GM19463 (cell line): ENCODE results near the gene MED13.
"Not testable (repeated sequence)": the region's sequence is repeated elsewhere in the genome, so short reads cannot be mapped to it uniquely, and the experiment has no call there.

Source experiments
- ATAC-seq: cut with Tn5 transposase; IDR thresholded peaks from one replicate; pipeline ENCODE4 v1.9.1; 2021; ENCODE audit warnings: mild to moderate bottlenecking, moderate library complexity; ENCODE audit not compliant: unreplicated experiment

MED13 gene

DNA sequence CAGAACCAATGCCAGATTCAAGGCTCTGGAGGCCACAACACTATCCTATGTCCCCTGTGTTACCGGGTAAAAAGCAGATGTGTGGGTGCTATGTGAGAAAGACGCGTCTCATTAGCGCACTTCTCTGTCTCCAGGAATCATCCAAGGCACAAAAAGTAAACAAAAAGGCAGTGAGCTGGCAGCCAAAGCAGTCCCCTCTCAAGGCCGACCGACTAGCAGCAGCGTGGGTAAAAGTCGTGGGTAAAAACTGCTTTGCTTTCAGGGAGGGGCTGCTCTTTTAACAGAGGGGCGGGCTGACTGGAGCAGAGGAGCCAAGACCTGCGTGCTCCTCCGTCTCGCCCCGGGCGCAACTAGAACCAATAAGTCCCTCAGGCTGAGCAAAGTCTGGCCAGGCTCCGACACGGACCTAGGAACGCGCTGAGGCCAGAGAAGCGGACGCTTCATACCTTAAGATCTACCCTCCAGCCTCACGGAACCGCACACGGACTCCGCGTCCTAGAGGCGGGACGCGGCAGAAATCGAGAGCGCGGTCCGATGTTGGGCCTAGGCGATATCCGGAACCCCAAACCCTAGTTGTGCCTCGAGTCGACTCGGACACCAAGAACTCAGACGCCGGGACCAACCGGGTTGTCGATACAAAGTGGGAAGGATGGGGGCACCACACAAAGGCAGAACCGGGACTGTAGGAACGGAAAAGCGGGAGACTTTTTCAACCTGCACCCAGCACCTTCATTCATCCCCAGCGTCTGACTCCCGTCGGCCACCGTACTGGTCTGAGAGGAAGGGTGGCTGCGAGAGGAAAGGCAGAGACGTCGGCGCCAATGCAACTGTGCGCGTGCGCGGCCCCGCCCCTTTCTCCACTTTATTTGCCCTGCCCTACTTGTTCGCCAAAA is 137.6 kb downstream of the MED13 start, which contains the start of gene INTS2:
INTS2 (minus strand) TSS at position 775 of the 893 bp plus-strand sequence. CDS start 1,338 bp downstream, outside the sequence.
- peak; percentile 69 for ATAC-seq

DNA sequence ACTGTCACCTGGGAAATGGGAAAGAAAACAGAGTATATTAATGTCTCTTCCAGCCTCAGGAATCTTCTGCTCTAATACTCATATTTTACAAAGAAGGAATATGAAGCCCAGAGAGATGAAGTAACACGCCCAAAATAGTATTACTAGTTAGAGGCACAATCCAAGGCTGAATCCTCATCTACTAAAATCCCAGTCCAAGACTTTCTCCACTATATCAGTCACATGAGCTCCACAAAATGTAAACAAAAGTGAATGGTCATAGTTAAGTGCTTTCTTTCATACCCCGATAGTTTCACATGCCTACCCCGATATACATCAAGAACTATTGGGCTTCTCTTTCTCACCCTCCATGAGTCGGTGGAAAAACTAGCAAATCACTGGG is 138.3 kb downstream of the MED13 start:
- ATAC-seq, result no peak

DNA sequence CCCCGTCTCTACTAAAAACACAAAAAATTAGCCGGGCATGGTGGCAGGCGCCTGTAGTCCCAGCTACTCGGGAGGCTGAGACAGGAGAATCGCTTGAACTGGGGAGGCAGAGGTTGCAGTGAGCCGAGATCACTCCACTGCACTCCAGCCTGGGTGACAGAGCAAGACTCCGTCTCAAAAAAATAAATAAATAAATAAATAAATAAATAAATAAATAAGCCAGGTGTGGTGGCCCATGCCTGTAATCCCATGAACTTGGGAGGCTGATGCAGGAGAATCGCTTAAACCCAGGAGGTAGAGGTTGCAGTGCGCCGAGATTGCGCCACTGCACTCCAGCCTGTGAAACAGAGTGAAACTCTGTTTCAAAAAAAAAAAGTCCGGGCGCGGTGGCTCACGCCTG is 149.9 kb downstream of the MED13 start:
- not testable (repeated sequence) for ATAC-seq

DNA sequence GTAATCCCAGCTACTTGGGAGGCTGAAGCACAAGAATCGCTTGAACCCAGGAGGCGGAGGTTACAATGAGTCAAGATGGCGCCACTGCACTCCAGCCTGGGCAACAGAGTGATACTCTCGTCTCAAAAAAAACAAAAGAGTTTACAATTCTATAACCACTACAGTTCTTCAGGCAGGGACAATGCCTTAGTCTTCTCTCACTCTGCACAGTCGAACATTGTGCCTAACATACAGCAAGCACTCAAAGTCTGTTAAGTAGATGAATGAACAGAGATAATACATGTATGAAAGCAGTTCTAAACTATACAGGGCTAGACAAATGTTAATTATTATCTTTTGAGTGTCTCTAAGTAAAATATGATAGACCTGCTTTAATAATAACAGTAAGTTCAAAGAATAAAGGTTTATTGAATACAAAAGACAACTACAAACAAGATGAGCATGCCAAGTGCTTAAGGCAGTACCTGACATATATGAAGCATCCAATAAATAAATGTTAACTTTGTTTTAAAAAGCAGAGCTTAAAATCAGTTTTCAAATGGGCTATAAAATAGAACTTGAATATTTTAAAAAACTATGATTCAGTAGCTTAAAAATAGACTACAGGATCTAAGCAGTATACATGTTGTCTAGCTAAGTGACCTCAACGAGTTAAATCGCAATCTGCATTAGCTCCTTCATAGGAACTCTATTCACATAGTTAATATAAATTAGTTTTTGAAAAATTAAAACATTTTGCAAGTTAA is 156.6 kb downstream of the MED13 start:
- no peak for ATAC-seq

DNA sequence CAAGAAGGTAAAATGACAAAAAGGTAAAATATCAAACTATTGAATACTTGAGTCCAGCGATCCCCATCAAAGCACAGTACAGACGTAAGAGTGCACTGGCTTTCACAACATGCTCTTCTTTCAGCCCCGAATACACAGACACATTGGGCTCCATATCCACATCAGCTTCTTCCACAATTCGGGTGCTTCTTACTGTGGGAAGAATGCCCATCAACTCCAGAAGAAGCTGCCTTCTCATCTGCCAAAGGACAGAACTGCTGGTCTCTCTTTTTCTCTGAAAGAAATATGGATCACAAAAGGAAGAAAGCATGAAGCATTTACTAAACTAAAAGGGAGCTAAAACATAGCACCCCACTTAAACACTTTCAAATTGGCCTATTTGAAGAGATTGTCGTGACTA is 157.7 kb downstream of the MED13 start:
- ATAC-seq, result no peak

DNA sequence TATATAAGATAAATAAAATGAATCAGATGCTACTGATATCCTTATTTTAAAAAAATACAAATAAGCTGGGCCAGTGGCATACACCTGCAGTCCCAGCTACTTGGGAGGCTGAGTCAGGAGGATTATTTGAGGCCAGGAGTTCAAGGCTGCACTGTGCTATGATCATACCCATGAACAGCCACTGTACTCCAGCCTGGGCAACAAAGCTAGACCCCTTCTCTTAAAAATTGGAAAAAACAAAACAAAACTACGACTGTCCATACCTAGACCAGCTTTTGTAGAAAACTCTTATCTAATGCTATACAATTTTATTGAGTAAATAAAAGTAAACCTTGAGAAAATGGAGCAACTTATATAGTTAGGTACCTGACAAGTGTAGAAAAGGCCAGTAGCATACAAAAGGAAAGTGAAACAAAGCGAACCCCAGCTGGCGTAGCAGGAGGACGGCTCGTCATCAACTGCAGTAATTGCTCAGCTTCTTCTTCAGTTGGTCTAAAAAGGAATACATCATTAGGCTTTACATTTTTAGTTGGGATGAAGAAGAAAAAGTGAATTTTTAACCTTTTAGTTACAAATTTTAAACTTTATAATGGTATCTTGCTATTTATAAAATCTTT is 160.9 kb downstream of the MED13 start:
- ATAC-seq, result peak; percentile 67

DNA sequence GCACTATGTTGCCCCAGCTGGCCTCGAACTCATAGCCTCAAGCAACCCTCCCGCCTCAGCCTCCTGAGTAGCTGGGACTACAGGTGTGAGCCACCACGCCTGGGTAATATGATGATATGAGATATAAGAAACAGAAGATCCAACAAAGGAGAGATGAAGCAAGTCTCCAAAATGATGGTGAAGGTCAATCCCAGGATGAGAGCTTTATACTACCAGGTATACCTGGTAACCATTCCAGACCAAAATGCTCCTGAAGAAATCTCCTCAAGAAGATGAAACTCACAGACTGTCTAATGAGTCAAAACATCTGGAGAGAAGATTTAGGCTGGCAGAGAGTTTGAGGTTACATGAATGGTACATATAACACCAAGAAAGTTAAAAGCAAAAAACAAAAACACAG is 161.8 kb downstream of the MED13 start:
- no peak for ATAC-seq

DNA sequence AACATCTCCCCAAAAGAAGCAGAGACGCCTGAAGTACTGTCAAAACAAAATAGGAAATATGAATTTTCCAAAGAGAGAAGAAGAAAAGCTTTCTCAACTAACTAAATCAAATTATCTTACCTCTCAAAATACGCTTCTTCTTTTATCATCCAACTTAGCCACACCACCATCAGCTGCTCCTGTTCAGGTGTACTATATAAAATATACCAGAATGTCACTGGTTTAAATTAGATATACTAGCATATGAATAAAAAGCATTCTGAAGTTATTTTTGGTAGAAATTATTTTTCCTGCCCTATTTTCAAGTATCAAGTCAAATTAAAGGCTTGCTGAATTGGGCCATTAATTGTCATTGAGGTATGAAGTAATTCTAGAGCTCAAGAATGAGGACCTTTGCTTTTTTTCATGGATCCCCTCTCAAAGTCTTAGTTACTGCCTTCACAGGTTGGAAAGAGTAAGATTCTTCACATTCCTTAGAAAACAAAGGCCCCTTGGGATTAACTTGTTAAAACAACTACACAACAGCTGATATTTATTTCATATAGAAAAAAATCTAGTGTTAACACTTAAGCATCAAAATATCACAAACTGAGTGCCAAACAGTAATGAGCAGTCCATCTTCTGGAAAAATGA is 167.4 kb downstream of the MED13 start:
- no peak for ATAC-seq

DNA sequence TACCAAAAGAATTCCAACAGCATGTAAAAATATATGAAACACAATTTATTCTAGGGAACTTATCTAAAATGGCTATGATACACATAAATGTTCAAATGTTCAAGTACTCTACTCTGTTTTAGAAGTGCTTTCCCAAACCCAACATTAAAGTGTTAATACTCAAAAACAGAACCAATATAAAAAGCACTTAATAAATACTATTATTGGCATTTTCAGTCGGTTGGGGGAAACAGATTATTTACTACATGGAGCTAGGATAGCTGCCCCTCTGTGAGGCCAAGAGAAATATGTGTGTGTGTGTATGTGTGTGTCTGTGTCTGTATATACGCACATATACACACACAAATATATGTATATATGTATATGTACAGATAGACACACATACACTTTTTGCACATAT is 169.7 kb downstream of the MED13 start:
- no peak for ATAC-seq

DNA sequence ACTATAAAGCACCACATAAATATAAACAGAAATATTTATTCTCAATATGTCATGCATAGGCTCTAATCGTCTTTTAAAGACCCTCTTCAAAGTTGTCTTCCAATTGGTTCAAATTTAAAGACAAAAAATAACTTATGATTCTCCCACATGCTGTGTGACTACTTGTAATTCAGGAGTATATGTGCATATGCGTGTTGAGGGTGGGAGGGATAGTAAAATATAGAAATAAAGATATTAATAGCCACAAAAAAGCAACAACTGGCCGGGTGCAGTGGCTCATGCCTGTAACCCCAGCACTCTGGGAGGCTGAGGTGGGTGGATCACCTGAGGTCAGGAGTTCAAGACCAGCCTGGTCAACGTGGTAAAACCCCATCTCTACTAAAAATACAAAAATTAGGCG is 170.8 kb downstream of the MED13 start:
- ATAC-seq, result not testable (repeated sequence)
